Adrenal gland (tissue), 5 donors: ENCODE measurements around the gene DHX34.

ENCODE experiments used
- CTCF ChIP-seq, 6 experiments: fragments of 450-650 bp in 4 of 6; fragments of 200-600 bp in 2 of 6; sonication (generic) in 1 of 6; IDR thresholded peaks; 1 replicate in 5 of 6; 2 replicates in 1 of 6; pipeline versions ENCODE4 v1.5.1 to v1.8.0; 2016 to 2021; ENCODE audit warnings: antibody characterized with exemption in 6 of 6, mild to moderate bottlenecking in 2 of 6, moderate library complexity in 1 of 6
- POLR2A ChIP-seq, 2 donors: fragments of 450-650 bp; IDR thresholded peaks; one replicate each; pipeline ENCODE4 v1.6.1; 2017; ENCODE audit warnings: antibody characterized with exemption in 2 of 2, mild to moderate bottlenecking in 2 of 2, moderate library complexity in 1 of 2
- donor health status: DM: no; HTN: no; CAD: no.

DNA sequence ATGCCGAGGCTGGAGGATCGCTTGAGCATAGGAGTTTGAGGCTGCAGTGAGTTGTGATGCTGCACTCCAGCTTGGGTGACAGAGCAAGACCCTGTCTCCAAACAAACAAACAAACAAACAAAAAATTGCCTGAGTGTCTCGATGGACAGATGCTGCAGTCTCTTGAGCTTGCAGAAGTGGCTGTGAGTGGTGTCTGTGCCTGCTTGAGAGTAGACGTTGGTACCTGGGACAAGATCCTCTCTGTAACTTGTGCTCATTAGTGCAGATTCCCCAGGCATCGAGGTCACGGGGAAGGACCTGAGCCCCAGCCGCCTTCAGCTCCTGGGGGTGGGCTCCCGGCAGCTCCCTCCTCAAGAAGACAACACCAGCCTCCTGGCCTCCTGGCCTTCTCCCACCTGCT is 25.7 kb upstream of the DHX34 start:
- TF ChIP-seq POLR2A (IDR thresholded peaks at IDR 0.05): no peak
- TF ChIP-seq CTCF (IDR thresholded peaks at IDR 0.05): no peak
